Lung (tissue), 12 donors: ENCODE results near the gene MICALL1. TPM values are rescaled to one million over a fixed set of nuclear protein-coding genes. Genes with fewer than 3 reads are reported as not detected.

Experiments used
- ATAC-seq: fragments of 200-7000 bp; cut with Tn5 transposase; one replicate; pipeline ENCODE4 v1.9.1; 2020; ENCODE audit warnings: moderate number of reproducible peaks; ENCODE audit not compliant: insufficient read depth, low FRiP score
- DNase-seq, 3 donors: peaks; one replicate each; pipeline ENCODE4 v3.0.0-alpha.2; 2013 to 2017
- H3K27ac ChIP-seq, 2 donors: one replicate each; pipeline ENCODE4 v1.5.1; 2013; ENCODE audit warnings: mild to moderate bottlenecking in 2 of 2, moderate library complexity in 2 of 2, control low read depth in 1 of 2, inconsistent platforms in 1 of 2, low read depth in 1 of 2, low read length in 1 of 2
- H3K27me3 ChIP-seq, 3 donors: one replicate each; pipeline ENCODE4 v1.5.1; 2013; ENCODE audit warnings: low read length in 2 of 3; ENCODE audit not compliant: control insufficient read depth in 3 of 3, insufficient read depth in 3 of 3
- H3K36me3 ChIP-seq, 4 donors: one replicate each; pipeline ENCODE4 v1.5.1; 2013; ENCODE audit warnings: low read length in 4 of 4, mild to moderate bottlenecking in 1 of 4, moderate library complexity in 1 of 4; ENCODE audit not compliant: control insufficient read depth in 4 of 4, insufficient read depth in 4 of 4
- H3K4me1 ChIP-seq, 5 donors: one replicate each; pipeline ENCODE4 v1.5.1; 2013; ENCODE audit warnings: low read length in 5 of 5, mild to moderate bottlenecking in 2 of 5, moderate library complexity in 1 of 5; ENCODE audit not compliant: control insufficient read depth in 5 of 5, insufficient read depth in 5 of 5
- H3K4me3 ChIP-seq: one replicate; pipeline ENCODE4 v1.5.1; 2013; ENCODE audit warnings: mild to moderate bottlenecking, control low read depth, moderate library complexity
- H3K9ac ChIP-seq, 2 donors: one replicate each; pipeline ENCODE4 v1.5.1; 2013; ENCODE audit warnings: low read length in 2 of 2, control low read depth in 1 of 2; ENCODE audit not compliant: insufficient read depth in 1 of 2
- H3K9me3 ChIP-seq, 4 donors: one replicate each; pipeline ENCODE4 v1.5.1; 2013; ENCODE audit warnings: low read length in 3 of 4, mild to moderate bottlenecking in 1 of 4, moderate library complexity in 1 of 4; ENCODE audit not compliant: control insufficient read depth in 4 of 4, insufficient read depth in 3 of 4
- CTCF ChIP-seq: IDR thresholded peaks from 2 replicates; pipeline ENCODE4 v1.5.1; 2012; ENCODE audit warnings: mild to moderate bottlenecking; ENCODE audit errors: control extremely low read depth, extremely low read depth
- WGBS, 2 donors: extraction: QIAGEN DNeasy Blood & Tissue Kit; methylation state at CpG; one replicate each; pipeline ENCODE4 v1.1.7; 2013; 5-methylcytosine and 5-hydroxymethylcytosine counted together
- polyA plus RNA-seq, 2 donors: library from polyadenylated mRNA; stranded (reverse); fragments of 200-250 nt; gene quantifications; one replicate each; pipeline ENCODE4 v1.2.1, GENCODE V29; 2013
- total RNA-seq, 2 donors: library from RNA; depleted of rRNA in 1 of 2; stranded (reverse); fragments of >200 nt in 1 of 2; gene quantifications; one replicate each; pipeline ENCODE4 v1.2.1, GENCODE V29; 2014 to 2021
- donor health status: control.
- donor health status: control.
- donor health status: Bipolar disorder and iron deficiency.
- donor health status: healthy.
- donor health status: DM: yes; HTN: yes; CAD: no.

MICALL1 gene
- total and polyA plus RNA-seq, 4 donors: 12.9 to 29.1 (median 17.5) TPM

DNA sequence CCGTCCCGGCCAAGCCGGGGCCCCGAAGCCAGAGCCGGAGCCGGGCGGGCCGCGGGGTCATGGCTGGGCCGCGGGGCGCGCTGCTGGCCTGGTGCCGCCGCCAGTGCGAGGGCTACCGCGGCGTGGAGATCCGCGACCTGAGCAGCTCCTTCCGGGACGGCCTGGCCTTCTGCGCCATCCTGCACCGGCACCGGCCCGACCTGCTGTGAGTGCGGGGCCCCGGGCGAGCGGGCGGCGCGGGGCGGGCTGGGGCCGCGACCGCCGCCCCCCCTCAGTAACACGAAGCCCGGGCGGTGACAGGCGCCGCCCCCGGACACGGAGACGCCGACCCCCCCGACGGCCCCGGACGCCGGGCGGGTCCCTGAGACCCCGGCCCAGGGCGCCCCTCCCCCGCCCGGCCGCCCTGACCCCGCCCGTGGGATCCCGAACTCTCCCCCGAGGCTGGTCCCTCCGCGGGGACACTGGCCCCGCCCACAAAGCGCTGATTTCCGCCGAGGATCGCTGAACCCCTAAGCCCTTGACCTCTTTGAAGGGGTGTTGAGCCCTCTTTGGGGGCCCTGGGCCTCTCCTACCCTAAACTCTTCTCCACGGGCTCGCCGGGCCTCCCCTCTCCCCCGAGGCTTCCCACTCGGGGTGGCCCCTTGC, 389 bp downstream of the MICALL1 start:
- Histone ChIP-seq H3K36me3 (no peaks in the 10 kb centered on the region), H3K9ac (no peak overlapping the region), H3K9me3 (no peaks in the 10 kb centered on the region), H3K27ac (peak overlapping the region; percentile 54 to 84), H3K27me3 (peaks cover 0 to 3% (median 0%) of the 10 kb centered on the region in 3 donors), H3K4me1 (peaks cover 0 to 21% (median 12%) of the 10 kb centered on the region in 5 donors), H3K4me3 (peak overlapping the region; percentile 71)
- 0% methylated on average over 37 to 75 of the region's 75 CpGs for WGBS, 2 donors
- DNase-seq (no peak), ATAC-seq (no peak)
- TF ChIP-seq CTCF: no peak

GRCh38 chr22:37907036-37907954, 1.2 kb downstream of the MICALL1 start:
- no peak for TF ChIP-seq CTCF
- DNase-seq: no peak

DNA sequence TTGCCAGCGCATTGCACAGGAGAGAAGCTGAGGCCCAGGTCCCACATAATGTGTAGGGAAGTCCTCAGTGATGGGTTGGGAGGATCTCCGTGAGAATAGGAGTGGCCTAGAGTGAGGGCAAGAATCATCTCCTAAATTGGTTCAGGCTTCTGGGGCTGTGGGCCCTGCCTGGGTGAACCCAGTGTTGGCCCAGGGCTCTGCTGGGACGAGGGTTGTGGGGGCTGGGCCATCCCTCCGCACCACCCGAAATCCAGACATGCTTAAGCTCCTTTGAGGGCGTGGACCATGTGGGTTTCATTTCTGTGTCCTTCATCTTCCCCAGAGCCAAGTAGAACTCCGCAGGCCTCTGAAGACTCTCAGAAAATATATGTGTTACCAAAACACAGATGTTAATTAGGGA, 3.7 kb downstream of the MICALL1 start:
- H3K4me1 ChIP-seq: peaks cover 0 to 21% (median 12%) of the 10 kb centered on the region in 5 donors
- H3K9ac ChIP-seq: no peak overlapping the region
- no peak for TF ChIP-seq CTCF
- H3K9me3 ChIP-seq: no peaks in the 10 kb centered on the region
- no peak overlapping the region for H3K4me3 ChIP-seq
- H3K27ac ChIP-seq: peak overlapping the region in 1 of 2 donors; percentile 2
- peaks cover 0 to 14% (median 3%) of the 10 kb centered on the region in 4 donors for H3K36me3 ChIP-seq
- WGBS, 2 donors: 85 to 89% methylated on average over 7 of the region's 7 CpGs
- DNase-seq (no peak), ATAC-seq (no peak)
- H3K27me3 ChIP-seq: peaks cover 0 to 3% (median 0%) of the 10 kb centered on the region in 3 donors

More at GRCh38 chr22:37907036-37907954, 1.2 kb downstream of the MICALL1 start:
- H3K27ac ChIP-seq: peak overlapping the region; percentile 54 to 84
- 40 to 48% methylated on average over 19 of the region's 19 CpGs for WGBS, 2 donors
- peaks cover 0 to 25% (median 12%) of the 10 kb centered on the region in 5 donors for H3K4me1 ChIP-seq
- no peak overlapping the region for H3K9ac ChIP-seq
- no peak for ATAC-seq
- peaks cover 0 to 3% (median 0%) of the 10 kb centered on the region in 3 donors for H3K27me3 ChIP-seq
- peak overlapping the region; percentile 71 for H3K4me3 ChIP-seq
- H3K36me3 ChIP-seq: peaks cover 0 to 4% (median 2%) of the 10 kb centered on the region in 4 donors
- H3K9me3 ChIP-seq: no peaks in the 10 kb centered on the region
